ENCODE measurements around the gene EPC2.

DNA sequence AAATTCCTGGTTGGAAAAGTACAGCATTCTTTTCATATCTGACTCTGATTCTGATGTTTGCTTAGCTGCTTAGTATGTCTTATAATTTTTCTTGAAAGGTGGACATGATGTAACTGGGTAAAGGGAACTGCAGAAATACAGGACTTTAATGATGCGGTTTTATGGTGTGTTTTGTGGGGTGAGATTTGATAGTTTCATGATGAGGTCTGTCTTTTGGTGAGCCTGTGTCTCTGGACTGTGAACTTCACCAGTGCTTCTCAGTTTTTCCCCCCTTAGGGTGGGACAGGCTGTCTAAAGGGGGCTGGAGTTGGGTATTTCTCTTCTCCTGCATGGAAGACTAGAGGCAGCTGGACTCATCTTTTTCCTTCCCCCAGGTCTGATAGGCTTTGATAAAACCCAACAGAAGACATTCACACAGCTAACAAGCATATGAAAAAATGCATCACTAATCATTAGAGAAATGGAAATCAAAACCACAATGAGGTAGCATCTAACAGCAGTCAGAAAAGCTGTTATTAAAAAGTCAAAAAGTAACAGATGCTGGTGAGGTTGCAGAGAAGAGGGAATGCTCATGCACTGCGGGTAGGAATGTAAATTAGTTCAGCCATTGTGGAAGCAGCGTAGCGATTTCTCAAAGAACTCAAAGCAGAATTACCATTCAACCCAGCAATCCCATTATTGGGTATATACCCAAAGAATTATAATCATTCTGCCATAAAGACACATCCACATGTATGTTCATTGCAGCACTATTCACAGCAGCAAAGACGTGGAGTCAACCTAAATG is 77.6 kb downstream of the EPC2 start:
- TF ChIP-seq, protein P1, sequence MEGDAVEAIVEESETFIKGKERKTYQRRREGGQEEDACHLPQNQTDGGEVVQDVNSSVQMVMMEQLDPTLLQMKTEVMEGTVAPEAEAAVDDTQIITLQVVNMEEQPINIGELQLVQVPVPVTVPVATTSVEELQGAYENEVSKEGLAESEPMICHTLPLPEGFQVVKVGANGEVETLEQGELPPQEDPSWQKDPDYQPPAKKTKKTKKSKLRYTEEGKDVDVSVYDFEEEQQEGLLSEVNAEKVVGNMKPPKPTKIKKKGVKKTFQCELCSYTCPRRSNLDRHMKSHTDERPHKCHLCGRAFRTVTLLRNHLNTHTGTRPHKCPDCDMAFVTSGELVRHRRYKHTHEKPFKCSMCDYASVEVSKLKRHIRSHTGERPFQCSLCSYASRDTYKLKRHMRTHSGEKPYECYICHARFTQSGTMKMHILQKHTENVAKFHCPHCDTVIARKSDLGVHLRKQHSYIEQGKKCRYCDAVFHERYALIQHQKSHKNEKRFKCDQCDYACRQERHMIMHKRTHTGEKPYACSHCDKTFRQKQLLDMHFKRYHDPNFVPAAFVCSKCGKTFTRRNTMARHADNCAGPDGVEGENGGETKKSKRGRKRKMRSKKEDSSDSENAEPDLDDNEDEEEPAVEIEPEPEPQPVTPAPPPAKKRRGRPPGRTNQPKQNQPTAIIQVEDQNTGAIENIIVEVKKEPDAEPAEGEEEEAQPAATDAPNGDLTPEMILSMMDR (conservative IDR thresholded peaks at IDR 0.05; ENCODE audit: low read length), result no peak
- TF ChIP-seq EZH2phosphoT487 (IDR thresholded peaks at IDR 0.05; ENCODE audit: borderline replicate concordance), result no peak
